Neural cell (in vitro differentiated cells): ENCODE results near the gene PANK1.

Experiments used
- EP300 ChIP-seq: fragments of 450-650 bp; conservative IDR thresholded peaks from 2 replicates; pipeline ENCODE4 v1.6.1; 2014; ENCODE audit warnings: antibody characterized with exemption, mild to moderate bottlenecking, moderate library complexity; ENCODE audit not compliant: poor library complexity, severe bottlenecking
- EZH2 ChIP-seq: fragments of 200-600, 300-800 bp; shearing (Covaris generic), sonication (generic); IDR thresholded peaks from 2 replicates; pipeline ENCODE4 v1.6.1; 2014; ENCODE audit warnings: antibody characterized with exemption, low read length, borderline replicate concordance, mild to moderate bottlenecking; ENCODE audit not compliant: insufficient read depth, poor library complexity, severe bottlenecking
- MXI1 ChIP-seq: fragments of 450-650 bp; conservative IDR thresholded peaks from 2 replicates; pipeline ENCODE4 v1.6.1; 2014; ENCODE audit warnings: antibody characterized with exemption, mild to moderate bottlenecking; ENCODE audit not compliant: poor library complexity, severe bottlenecking
- POLR2AphosphoS5 ChIP-seq: IDR thresholded peaks from 2 replicates; pipeline ENCODE4 v1.6.1; 2012
- RAD21 ChIP-seq: fragments of 450-650 bp; conservative IDR thresholded peaks from 2 replicates; pipeline ENCODE4 v1.6.1; 2014; ENCODE audit warnings: antibody characterized with exemption, mild to moderate bottlenecking, moderate library complexity
- SMC3 ChIP-seq: fragments of 450-650 bp; conservative IDR thresholded peaks from 2 replicates; pipeline ENCODE4 v1.6.1; 2014; ENCODE audit warnings: antibody characterized with exemption, mild to moderate bottlenecking, moderate library complexity; ENCODE audit not compliant: poor library complexity
- TAF1 ChIP-seq: IDR thresholded peaks from 2 replicates; pipeline ENCODE4 v1.6.1; 2012; ENCODE audit warnings: low read depth
- TF ChIP-seq, protein P1 (sequence below): fragments of 450-650 bp; IDR thresholded peaks from 2 replicates; pipeline ENCODE4 v1.5.1; 2014; ENCODE audit warnings: antibody characterized with exemption, mild to moderate bottlenecking, moderate library complexity; ENCODE audit not compliant: poor library complexity, severe bottlenecking
- TF ChIP-seq, protein P2 (sequence below): IDR thresholded peaks from 2 replicates; pipeline ENCODE4 v1.6.1; 2012; ENCODE audit warnings: borderline replicate concordance

DNA sequence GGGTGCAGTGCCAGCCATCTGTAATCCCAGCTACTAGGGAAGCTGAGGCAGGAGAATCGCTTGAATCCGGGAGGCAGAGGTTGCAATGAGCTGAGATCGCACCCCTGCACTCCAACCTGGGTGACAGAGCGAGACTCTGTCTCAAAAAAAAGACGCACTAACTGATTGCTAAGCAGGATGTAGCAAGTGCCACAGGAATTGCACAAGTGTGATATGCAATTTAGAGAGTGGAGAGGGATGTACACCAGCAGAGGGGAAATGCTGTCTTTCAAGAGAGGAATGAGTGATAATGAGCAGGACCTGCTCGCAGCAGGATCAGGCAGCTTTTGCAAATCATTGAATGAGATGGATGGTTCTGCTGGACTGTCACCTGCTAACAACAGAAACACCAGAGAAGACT is 96.4 kb downstream of the PANK1 start:
- TF ChIP-seq EP300 (no peak), SMC3 (no peak), EZH2 (no peak), RAD21 (no peak), TAF1 (no peak), MXI1 (no peak), POLR2AphosphoS5 (no peak)
- TF ChIP-seq, protein P1, sequence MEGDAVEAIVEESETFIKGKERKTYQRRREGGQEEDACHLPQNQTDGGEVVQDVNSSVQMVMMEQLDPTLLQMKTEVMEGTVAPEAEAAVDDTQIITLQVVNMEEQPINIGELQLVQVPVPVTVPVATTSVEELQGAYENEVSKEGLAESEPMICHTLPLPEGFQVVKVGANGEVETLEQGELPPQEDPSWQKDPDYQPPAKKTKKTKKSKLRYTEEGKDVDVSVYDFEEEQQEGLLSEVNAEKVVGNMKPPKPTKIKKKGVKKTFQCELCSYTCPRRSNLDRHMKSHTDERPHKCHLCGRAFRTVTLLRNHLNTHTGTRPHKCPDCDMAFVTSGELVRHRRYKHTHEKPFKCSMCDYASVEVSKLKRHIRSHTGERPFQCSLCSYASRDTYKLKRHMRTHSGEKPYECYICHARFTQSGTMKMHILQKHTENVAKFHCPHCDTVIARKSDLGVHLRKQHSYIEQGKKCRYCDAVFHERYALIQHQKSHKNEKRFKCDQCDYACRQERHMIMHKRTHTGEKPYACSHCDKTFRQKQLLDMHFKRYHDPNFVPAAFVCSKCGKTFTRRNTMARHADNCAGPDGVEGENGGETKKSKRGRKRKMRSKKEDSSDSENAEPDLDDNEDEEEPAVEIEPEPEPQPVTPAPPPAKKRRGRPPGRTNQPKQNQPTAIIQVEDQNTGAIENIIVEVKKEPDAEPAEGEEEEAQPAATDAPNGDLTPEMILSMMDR, result no peak
- TF ChIP-seq, protein P2, sequence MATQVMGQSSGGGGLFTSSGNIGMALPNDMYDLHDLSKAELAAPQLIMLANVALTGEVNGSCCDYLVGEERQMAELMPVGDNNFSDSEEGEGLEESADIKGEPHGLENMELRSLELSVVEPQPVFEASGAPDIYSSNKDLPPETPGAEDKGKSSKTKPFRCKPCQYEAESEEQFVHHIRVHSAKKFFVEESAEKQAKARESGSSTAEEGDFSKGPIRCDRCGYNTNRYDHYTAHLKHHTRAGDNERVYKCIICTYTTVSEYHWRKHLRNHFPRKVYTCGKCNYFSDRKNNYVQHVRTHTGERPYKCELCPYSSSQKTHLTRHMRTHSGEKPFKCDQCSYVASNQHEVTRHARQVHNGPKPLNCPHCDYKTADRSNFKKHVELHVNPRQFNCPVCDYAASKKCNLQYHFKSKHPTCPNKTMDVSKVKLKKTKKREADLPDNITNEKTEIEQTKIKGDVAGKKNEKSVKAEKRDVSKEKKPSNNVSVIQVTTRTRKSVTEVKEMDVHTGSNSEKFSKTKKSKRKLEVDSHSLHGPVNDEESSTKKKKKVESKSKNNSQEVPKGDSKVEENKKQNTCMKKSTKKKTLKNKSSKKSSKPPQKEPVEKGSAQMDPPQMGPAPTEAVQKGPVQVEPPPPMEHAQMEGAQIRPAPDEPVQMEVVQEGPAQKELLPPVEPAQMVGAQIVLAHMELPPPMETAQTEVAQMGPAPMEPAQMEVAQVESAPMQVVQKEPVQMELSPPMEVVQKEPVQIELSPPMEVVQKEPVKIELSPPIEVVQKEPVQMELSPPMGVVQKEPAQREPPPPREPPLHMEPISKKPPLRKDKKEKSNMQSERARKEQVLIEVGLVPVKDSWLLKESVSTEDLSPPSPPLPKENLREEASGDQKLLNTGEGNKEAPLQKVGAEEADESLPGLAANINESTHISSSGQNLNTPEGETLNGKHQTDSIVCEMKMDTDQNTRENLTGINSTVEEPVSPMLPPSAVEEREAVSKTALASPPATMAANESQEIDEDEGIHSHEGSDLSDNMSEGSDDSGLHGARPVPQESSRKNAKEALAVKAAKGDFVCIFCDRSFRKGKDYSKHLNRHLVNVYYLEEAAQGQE, result no peak
